Measurements from ENCODE around the gene SH3BP1.
"Not testable (repeated sequence)": the region's sequence is repeated elsewhere in the genome, so short reads cannot be mapped to it uniquely, and the experiment has no call there.

SH3BP1 gene

DNA sequence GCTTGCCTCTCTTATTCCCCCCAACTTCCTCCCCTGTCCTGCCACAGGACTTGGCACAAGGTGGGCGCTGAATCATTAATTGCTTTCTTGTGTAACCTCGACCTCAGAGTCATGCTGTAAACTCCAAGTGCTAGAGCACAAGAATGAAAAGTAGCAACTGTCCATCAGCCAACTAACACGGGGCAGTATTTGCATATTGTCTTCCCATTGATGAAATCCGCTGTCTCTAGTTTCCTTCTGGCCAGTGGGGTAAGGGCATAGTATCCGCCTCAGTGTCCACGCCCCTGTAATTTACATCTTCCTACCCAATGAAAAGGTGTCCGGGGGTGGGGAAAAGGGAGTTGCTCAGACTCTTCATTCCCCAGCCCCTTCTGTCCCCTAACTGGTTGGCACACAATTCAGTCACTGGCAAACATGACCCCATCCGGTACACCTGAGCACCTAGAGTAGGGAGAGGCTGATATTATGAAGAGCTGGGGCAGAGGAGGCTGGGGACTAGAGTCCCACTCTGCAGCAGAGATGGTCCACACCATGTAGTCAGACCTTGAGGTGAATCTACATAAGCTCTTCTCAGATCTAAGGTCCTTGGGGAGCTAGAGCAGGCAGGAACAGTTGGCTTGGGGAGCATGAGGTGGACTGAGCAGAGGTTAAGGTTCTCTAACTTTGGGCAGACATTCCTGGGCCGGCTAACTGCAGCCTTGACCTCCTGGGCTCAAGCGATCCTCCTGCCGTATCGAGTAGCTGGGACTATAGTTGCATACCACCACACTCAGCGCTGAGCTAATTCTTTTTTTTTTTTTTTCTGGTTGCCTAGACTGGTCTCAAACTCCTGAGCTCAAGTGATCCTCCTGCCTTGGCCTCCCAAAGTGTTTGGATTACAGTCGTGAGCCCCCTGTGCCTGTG lies 37.7 kb upstream of the SH3BP1 start:
- peak; percentile 30 for DNase-seq (ENCODE audit: low spot score)
- TF ChIP-seq, protein P1, sequence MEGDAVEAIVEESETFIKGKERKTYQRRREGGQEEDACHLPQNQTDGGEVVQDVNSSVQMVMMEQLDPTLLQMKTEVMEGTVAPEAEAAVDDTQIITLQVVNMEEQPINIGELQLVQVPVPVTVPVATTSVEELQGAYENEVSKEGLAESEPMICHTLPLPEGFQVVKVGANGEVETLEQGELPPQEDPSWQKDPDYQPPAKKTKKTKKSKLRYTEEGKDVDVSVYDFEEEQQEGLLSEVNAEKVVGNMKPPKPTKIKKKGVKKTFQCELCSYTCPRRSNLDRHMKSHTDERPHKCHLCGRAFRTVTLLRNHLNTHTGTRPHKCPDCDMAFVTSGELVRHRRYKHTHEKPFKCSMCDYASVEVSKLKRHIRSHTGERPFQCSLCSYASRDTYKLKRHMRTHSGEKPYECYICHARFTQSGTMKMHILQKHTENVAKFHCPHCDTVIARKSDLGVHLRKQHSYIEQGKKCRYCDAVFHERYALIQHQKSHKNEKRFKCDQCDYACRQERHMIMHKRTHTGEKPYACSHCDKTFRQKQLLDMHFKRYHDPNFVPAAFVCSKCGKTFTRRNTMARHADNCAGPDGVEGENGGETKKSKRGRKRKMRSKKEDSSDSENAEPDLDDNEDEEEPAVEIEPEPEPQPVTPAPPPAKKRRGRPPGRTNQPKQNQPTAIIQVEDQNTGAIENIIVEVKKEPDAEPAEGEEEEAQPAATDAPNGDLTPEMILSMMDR (conservative IDR thresholded peaks at IDR 0.05; ENCODE audit: low read depth), result no peak
- ChIA-PET CTCF (interaction anchor here (1.6 to 1.8 kb wide), 2 partner anchors 9 to 63 kb away, joined by 6 to 9 read pairs; no protein-coding TSS in a partner anchor), POLR2A (ENCODE audit: low non-redundant PET) (no interaction called here)
- H3K27ac ChIP-seq, result peak overlapping the region; percentile 26; the same call in 1 of the 2 replicates

DNA sequence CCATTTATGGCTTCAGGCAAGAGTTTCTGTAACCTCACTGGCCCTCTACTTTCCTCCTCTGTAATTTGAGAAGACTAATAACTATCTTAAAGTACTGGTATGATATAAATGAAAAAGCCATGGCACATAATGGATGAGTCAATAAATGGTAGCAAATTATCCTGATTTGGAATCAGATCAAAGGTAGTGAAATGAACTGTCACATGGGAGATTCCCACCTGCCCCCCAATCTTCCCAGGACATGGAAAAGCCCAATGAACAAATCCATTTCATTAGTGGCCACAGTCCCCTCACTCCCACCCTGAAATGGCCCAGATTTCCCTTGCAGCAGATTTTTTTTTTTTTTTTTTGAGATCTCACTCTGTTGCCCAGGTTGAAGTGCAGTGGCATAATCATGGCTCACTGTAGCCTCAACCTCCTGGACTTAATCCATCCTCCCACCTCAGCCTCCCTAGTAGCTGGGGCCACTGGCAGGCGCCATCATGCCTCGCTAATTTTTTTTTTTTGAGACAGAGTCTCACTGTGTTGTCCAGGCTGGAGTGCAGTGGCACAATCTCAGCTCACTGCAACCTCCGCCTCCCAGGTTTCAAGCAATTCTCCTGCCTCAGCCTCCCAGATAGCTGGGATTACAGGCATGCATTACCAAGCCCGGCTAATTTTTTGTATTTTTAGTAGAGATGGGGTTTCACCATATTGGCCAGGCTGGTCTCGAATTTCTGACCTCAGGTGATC lies 36.8 kb upstream of the SH3BP1 start:
- POLR2A ChIA-PET (ENCODE audit: low non-redundant PET); H3K27ac ChIP-seq; DNase-seq (ENCODE audit: low spot score): not testable (repeated sequence)
- CTCF ChIA-PET, result interaction anchor here (0.7 to 1.8 kb wide), 3 partner anchors 10 to 823 kb away, joined by 3 to 9 read pairs (median 6); no protein-coding TSS in a partner anchor

DNA sequence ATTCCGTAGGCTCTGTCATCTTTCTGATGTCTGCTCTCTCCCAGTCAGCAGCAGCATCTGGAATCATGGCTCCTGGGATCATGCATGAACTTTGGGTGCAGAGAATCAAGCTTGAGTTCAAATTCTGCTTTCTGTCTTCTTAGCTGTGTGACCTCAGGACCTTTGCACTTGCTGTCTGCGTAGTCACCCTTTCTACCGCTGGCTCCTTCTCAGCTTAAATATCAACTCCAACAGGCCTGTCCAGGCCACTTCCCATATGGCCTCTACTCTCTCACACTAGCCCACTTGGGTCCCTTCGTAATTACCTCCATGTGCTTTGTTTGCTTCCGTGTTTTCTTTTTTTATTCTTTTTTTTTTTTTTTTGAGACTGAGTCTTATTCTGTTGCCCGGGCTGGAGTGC lies 35.4 kb upstream of the SH3BP1 start:
- ChIA-PET CTCF (interaction anchor here (0.6 to 1.0 kb wide), 3 partner anchors 12 to 385 kb away, joined by 3 read pairs; no protein-coding TSS in a partner anchor), POLR2A (ENCODE audit: low non-redundant PET) (no interaction called here)
- DNase-seq (ENCODE audit: low spot score), result no peak

DNA sequence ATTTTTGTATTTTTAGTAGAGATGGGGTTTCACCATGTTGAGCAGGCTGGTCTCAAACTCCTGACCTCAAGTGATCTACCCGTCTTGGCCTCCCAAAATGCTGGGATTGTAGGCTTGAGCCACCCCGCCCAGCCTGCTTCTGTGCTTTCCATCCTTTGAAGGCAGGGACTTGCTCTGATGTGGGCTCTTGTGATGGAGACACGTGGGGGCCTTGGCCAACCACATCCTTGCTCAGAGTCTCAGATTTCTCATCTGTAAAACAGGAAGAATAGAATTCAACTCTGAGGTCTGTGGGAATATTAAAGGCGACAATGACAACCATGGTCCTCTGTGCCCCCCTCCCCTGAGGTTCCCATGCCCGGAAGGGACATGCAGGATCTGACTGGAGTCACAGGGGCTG lies 34.6 kb upstream of the SH3BP1 start:
- TF ChIP-seq, protein P1 (conservative IDR thresholded peaks at IDR 0.05; ENCODE audit: low read depth), result no peak
- ChIA-PET CTCF (interaction anchor here (0.7 kb wide), 1 partner anchor 385 kb away, joined by 3 read pairs; no protein-coding TSS in a partner anchor), POLR2A (ENCODE audit: low non-redundant PET) (no interaction called here)

More for the DNA sequence above, 35.4 kb upstream of the SH3BP1 start:
- no peak overlapping the region for H3K27ac ChIP-seq
- TF ChIP-seq, protein P1 (conservative IDR thresholded peaks at IDR 0.05; ENCODE audit: low read depth), result no peak

DNA sequence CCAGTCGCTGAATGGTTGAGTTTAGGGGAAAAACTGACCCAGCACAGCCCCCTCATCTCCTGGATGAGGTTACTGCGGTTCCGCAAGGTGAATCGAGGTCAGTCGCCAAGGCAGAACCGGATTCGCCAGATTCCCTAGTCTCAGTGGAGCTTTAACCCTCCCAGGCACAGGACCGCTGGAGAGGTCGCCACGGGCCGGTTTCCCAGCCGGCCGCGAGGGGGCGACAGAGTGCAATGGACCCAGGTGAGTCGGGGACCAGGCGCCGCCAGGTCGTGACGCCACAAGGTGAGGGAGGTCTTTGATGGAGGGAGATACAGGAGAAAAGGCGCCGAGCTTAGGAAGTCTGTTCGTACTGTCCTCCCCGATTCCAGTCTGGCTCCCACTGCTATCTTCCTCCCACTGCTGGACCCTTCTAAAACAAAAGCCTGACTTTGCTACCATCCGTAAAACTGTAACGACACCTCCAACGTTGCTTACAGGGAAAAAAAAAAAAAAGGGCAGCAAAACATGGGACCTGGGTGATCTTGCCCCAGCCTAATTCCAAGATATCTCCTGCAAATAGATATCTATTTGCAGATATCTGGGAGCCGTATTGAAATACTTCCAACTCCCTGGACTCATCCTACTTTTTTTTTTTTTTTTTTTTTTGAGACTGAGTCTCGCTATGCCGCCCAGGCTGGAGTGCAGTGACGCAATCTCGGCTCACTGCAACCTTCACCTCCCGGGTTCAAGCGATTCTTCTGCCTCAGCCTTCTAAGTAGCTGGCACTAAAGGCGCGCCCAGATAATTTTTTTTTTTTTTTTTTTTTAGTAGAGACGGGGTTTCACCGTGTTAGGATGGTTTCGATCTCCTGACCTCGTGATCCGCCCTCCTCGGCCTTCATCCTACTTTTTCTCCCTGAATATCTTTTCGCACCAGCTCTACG lies 32.2 kb upstream of the SH3BP1 start:
- DNase-seq (ENCODE audit: low spot score), result peak; percentile 85
- peak overlapping the region; percentile 96 for H3K27ac ChIP-seq
- ChIA-PET CTCF (interaction anchor here (0.5 to 1.2 kb wide), 11 partner anchors 12 to 343 kb away, joined by 3 to 7 read pairs (median 4); no protein-coding TSS in a partner anchor), POLR2A (ENCODE audit: low non-redundant PET) (no interaction called here)
- TF ChIP-seq, protein P1 (conservative IDR thresholded peaks at IDR 0.05; ENCODE audit: low read depth), result peak; percentile 97

More for the DNA sequence above, 34.6 kb upstream of the SH3BP1 start:
- no peak overlapping the region for H3K27ac ChIP-seq
- no peak for DNase-seq (ENCODE audit: low spot score)

DNA sequence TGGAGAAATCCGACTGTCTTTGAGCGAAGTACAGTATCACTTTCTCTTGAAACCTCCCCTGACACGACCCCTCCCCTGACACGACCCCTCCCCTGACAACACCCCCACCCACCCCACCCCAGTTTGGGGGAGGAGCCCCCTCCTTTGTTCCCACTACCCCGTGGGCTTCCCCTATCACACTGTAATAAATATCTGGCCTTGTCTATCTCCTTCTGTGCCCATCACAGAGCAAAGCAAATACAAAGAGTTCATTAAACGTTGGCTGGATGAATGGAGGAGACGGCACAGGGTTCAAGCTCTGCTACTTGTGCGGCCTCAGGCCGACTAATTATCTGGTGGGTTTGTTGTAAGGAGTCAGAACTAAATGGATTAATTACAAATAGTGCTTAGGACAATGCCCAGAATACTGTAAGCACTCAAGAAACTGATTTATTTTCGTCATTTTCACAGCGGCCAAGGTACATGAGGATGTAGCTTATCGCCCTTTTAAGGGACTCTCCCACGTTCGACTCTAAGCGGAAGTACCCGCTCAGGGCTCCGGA lies 31.5 kb upstream of the SH3BP1 start:
- no peak for DNase-seq (ENCODE audit: low spot score)

More for the DNA sequence above, 31.5 kb upstream of the SH3BP1 start:
- CTCF ChIA-PET, result interaction anchor here (0.6 to 0.7 kb wide), 2 partner anchors 80 to 210 kb away, joined by 3 to 6 read pairs; no protein-coding TSS in a partner anchor
- POLR2A ChIA-PET (ENCODE audit: low non-redundant PET), result interaction anchor here (0.6 to 1.0 kb wide), 3 partner anchors 63 to 197 kb away, joined by 3 to 7 read pairs (median 3); a partner anchor contains a TSS
- peak overlapping the region; percentile 96 for H3K27ac ChIP-seq
- TF ChIP-seq, protein P1 (conservative IDR thresholded peaks at IDR 0.05; ENCODE audit: low read depth), result no peak

All from RWPE1 (cell line).